ENCODE data around the gene RGS8. TPM values are rescaled to one million over a fixed set of nuclear protein-coding genes. Genes with fewer than 3 reads are reported as not detected.

RGS8 gene
- total RNA-seq, 1 experiment from 2014 or later: not detected

GRCh38 chr1:182672487-182672836 lies 11.9 kb downstream of the RGS8 start:
- CTCF ChIA-PET: no interaction called here
- Histone ChIP-seq H3K27me3 (ENCODE audit: control insufficient read depth, insufficient read depth, low read length) (peaks cover 7% of the 10 kb centered on the region), H3K36me3 (ENCODE audit: control insufficient read depth, insufficient read depth, low read length) (no peaks in the 10 kb centered on the region), H3K27ac (ENCODE audit: low read length) (no peak overlapping the region), H3K4me3 (ENCODE audit: low read depth in 2 of 2, low read length in 2 of 2) (no peak overlapping the region), H3K9me3 (ENCODE audit: control insufficient read depth, insufficient read depth, low read depth, low read length) (no peaks in the 10 kb centered on the region), H3K4me1 (ENCODE audit: control insufficient read depth, insufficient read depth, low read length) (no peaks in the 10 kb centered on the region)
- intact Hi-C loops (cut with micrococcal nuclease; ENCODE audit: unreplicated experiment): no loop called here
- no peak for DNase-seq (ENCODE audit: low read depth, low spot score)
- in situ Hi-C loops (cut with HindIII; ENCODE audit: low pct_unique_long_range_greater_than_20kb, low sequenced_read_pairs): no loop called here
- POLR2A ChIA-PET: no interaction called here
- no peak for ATAC-seq
- BruUV-seq (replicated peaks): no TSS peak
- TF ChIP-seq POLR2AphosphoS5 (IDR thresholded peaks at IDR 0.05; ENCODE audit: low read depth, low read length): no peak
- TF ChIP-seq TCF7L2 (IDR thresholded peaks at IDR 0.05; ENCODE audit: low read depth, low read length): no peak
- no peak for TF ChIP-seq SIN3A (IDR thresholded peaks at IDR 0.05; ENCODE audit: borderline replicate concordance, insufficient read depth, low read depth, low read length)
- TF ChIP-seq, protein P1, sequence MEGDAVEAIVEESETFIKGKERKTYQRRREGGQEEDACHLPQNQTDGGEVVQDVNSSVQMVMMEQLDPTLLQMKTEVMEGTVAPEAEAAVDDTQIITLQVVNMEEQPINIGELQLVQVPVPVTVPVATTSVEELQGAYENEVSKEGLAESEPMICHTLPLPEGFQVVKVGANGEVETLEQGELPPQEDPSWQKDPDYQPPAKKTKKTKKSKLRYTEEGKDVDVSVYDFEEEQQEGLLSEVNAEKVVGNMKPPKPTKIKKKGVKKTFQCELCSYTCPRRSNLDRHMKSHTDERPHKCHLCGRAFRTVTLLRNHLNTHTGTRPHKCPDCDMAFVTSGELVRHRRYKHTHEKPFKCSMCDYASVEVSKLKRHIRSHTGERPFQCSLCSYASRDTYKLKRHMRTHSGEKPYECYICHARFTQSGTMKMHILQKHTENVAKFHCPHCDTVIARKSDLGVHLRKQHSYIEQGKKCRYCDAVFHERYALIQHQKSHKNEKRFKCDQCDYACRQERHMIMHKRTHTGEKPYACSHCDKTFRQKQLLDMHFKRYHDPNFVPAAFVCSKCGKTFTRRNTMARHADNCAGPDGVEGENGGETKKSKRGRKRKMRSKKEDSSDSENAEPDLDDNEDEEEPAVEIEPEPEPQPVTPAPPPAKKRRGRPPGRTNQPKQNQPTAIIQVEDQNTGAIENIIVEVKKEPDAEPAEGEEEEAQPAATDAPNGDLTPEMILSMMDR (IDR thresholded peaks at IDR 0.05): no peak
- TF ChIP-seq REST (IDR thresholded peaks at IDR 0.05; ENCODE audit: insufficient read depth in 1 of 2, low read depth in 2 of 2, low read length in 1 of 2): no peak

GRCh38 chr1:182671750-182672486 lies 12.5 kb downstream of the RGS8 start:
- Histone ChIP-seq H3K27ac (ENCODE audit: low read length) (no peak overlapping the region), H3K27me3 (ENCODE audit: control insufficient read depth, insufficient read depth, low read length) (peaks cover 7% of the 10 kb centered on the region), H3K4me3 (ENCODE audit: low read depth in 2 of 2, low read length in 2 of 2) (no peak overlapping the region), H3K36me3 (ENCODE audit: control insufficient read depth, insufficient read depth, low read length) (no peaks in the 10 kb centered on the region), H3K9me3 (ENCODE audit: control insufficient read depth, insufficient read depth, low read depth, low read length) (no peaks in the 10 kb centered on the region), H3K4me1 (ENCODE audit: control insufficient read depth, insufficient read depth, low read length) (no peaks in the 10 kb centered on the region)
- no TSS peak for BruUV-seq (replicated peaks)
- ATAC-seq: no peak; the same call in 1 of the 2 replicates
- no peak for DNase-seq (ENCODE audit: low read depth, low spot score)
- CTCF ChIA-PET: no interaction called here
- TF ChIP-seq REST (IDR thresholded peaks at IDR 0.05; ENCODE audit: insufficient read depth in 1 of 2, low read depth in 2 of 2, low read length in 1 of 2) (no peak), POLR2AphosphoS5 (IDR thresholded peaks at IDR 0.05; ENCODE audit: low read depth, low read length) (no peak), TCF7L2 (IDR thresholded peaks at IDR 0.05; ENCODE audit: low read depth, low read length) (no peak), SIN3A (IDR thresholded peaks at IDR 0.05; ENCODE audit: borderline replicate concordance, insufficient read depth, low read depth, low read length) (no peak)
- TF ChIP-seq, protein P1 (IDR thresholded peaks at IDR 0.05): no peak
- intact Hi-C loops (cut with micrococcal nuclease; ENCODE audit: unreplicated experiment) (no loop called here), in situ Hi-C loops (cut with HindIII; ENCODE audit: low pct_unique_long_range_greater_than_20kb, low sequenced_read_pairs) (no loop called here)
- POLR2A ChIA-PET: no interaction called here
